Effector memory CD8-positive, alpha-beta T cell (primary cell): ENCODE results near the gene OR10AG1.

ENCODE experiments used
- ATAC-seq: fragments of 150-1000 bp; cut with Tn5 transposase; replicated peaks from 2 replicates; pipeline ENCODE4 v1.10.0; 2021; ENCODE audit warnings: mild to moderate bottlenecking, moderate library complexity
- DNase-seq, 3 experiments: peaks; one replicate each; pipeline ENCODE4 v3.0.0; 2021
- H3K27ac Mint-ChIP-seq, 2 donors: one replicate each; pipeline ENCODE4 v1.8.0; 2022; ENCODE audit warnings: mild to moderate bottlenecking in 2 of 2, mixed read lengths in 2 of 2, moderate library complexity in 2 of 2
- H3K27me3 Mint-ChIP-seq, 2 donors: one replicate each; pipeline ENCODE4 v1.8.0; 2022; ENCODE audit warnings: mixed read lengths in 2 of 2
- H3K36me3 Mint-ChIP-seq: one replicate; pipeline ENCODE4 v1.8.0; 2022; ENCODE audit warnings: mild to moderate bottlenecking, moderate library complexity, mixed read lengths; ENCODE audit not compliant: insufficient read depth
- H3K4me1 Mint-ChIP-seq, 2 donors: one replicate each; pipeline ENCODE4 v1.8.0; 2022; ENCODE audit warnings: low read depth in 2 of 2, mixed read lengths in 2 of 2
- H3K4me3 Mint-ChIP-seq, 2 donors: one replicate each; pipeline ENCODE4 v1.8.0; 2022; ENCODE audit warnings: mild to moderate bottlenecking in 2 of 2, mixed read lengths in 2 of 2, moderate library complexity in 2 of 2
- H3K9me3 Mint-ChIP-seq, 2 donors: one replicate each; pipeline ENCODE4 v1.8.0; 2022; ENCODE audit warnings: mixed read lengths in 2 of 2
- total RNA-seq, 9 experiments: gene quantifications; one replicate each; lab custom pipeline; 2026; lab: John Stamatoyannopoulos, UW

The OR10AG1 gene
- total RNA-seq: 0 reads per million in 9 experiments

- ATAC-seq (no peak), DNase-seq (no peak)
- Mint-ChIP-seq H3K9me3 (peaks cover 14 to 37% of the 10 kb centered on the region in 2 donors), H3K4me1 (no peaks in the 10 kb centered on the region), H3K27ac (no peak within 1 kb of the TSS), H3K4me3 (no peak within 1 kb of the TSS), H3K27me3 (no peaks in the 10 kb centered on the region), H3K36me3 (no peaks in the 10 kb centered on the region)
These were observed at the start of gene OR10AG1 for GRCh38 chr11:55969845-55970244. TSS of gene OR10AG1 (minus strand) at chr11:55969945. CDS start at chr11:55969907, 38 bp downstream.

GRCh38 chr11:56013805-56014204 is 44.1 kb upstream of the OR10AG1 start:
- Mint-ChIP-seq H3K36me3 (no peaks in the 10 kb centered on the region), H3K4me1 (no peaks in the 10 kb centered on the region), H3K27me3 (no peaks in the 10 kb centered on the region), H3K27ac (no peak overlapping the region), H3K4me3 (no peak overlapping the region), H3K9me3 (peaks cover 13 to 16% of the 10 kb centered on the region in 2 donors)
- no peak for ATAC-seq
- no peak for DNase-seq

- no peaks in the 10 kb centered on the region for H3K4me1 Mint-ChIP-seq
- DNase-seq (no peak), ATAC-seq (no peak)
- peaks cover 10 to 16% of the 10 kb centered on the region in 2 donors for H3K9me3 Mint-ChIP-seq
- H3K27me3 Mint-ChIP-seq: no peaks in the 10 kb centered on the region
- no peaks in the 10 kb centered on the region for H3K36me3 Mint-ChIP-seq
- H3K4me3 Mint-ChIP-seq: no peak overlapping the region
- H3K27ac Mint-ChIP-seq: no peak overlapping the region
These were observed 41.0 kb upstream of the OR10AG1 start for GRCh38 chr11:56010716-56011115.

- Mint-ChIP-seq H3K36me3 (no peaks in the 10 kb centered on the region), H3K9me3 (peaks cover 6 to 13% of the 10 kb centered on the region in 2 donors), H3K4me3 (no peak within 1 kb of the TSS), H3K4me1 (no peaks in the 10 kb centered on the region), H3K27me3 (no peaks in the 10 kb centered on the region), H3K27ac (no peak within 1 kb of the TSS)
- DNase-seq (no peak), ATAC-seq (no peak)
These were observed 24.8 kb upstream of the OR10AG1 start, which contains the start of gene OR5F1 for GRCh38 chr11:55994525-55994924. TSS of gene OR5F1 (minus strand) at chr11:55994625. CDS start at chr11:55994625, 0 bp downstream.

- no peaks in the 10 kb centered on the region for H3K4me1 Mint-ChIP-seq
- H3K36me3 Mint-ChIP-seq: no peaks in the 10 kb centered on the region
- no peak overlapping the region for H3K27ac Mint-ChIP-seq
- ATAC-seq: no peak
- H3K9me3 Mint-ChIP-seq: peaks cover 14 to 37% of the 10 kb centered on the region in 2 donors
- DNase-seq: no peak
- no peaks in the 10 kb centered on the region for H3K27me3 Mint-ChIP-seq
- H3K4me3 Mint-ChIP-seq: no peak overlapping the region
These were observed 1.2 kb upstream of the OR10AG1 start for GRCh38 chr11:55970935-55971334.

DNA sequence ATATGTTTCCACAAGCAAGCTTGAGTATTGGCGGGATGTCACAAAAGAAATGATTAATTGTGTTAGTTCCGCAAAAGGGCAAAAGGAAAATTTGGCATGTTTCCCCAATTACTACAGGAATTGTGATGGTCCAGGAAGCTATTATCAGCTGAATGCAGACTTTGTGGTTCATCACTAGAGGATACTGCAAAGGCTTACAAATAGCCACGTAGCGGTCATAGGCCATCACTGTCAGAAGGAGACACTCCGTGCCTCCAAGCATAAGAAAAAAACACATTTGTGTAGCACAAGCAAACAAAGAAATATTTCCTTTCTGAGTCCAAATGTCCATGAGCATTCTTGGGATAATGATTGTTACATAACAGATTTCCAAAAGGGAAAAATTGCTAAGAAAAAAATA is 1.8 kb downstream of the OR10AG1 start:
- Mint-ChIP-seq H3K9me3 (peaks cover 14 to 31% of the 10 kb centered on the region in 2 donors), H3K27me3 (no peaks in the 10 kb centered on the region), H3K4me3 (no peak overlapping the region), H3K36me3 (no peaks in the 10 kb centered on the region), H3K27ac (no peak overlapping the region), H3K4me1 (no peaks in the 10 kb centered on the region)
- no peak for DNase-seq
- no peak for ATAC-seq

DNA sequence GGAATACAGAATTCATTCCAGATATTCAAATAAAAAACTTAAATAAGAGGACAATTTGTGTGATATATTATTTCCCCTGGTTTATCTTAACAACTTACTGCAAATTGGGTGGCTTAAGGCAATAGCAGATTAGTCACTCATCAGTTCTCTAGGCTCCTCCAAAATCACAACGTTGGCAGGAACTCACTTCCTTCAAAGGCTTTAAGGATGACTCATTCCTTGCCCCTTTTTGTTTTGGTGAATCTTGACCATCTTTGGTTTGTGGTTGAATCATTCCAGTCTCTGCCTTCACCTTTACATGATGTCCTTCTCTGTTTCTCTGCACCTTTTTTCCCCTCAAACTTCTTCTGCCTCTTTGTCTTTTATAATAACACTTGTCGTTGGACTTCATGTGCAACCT is 3.4 kb downstream of the OR10AG1 start:
- H3K27me3 Mint-ChIP-seq: no peaks in the 10 kb centered on the region

GRCh38 chr11:55956521-55956920 is 13.2 kb downstream of the OR10AG1 start:
- no peaks in the 10 kb centered on the region for H3K27me3 Mint-ChIP-seq
- no peaks in the 10 kb centered on the region for H3K4me1 Mint-ChIP-seq
- H3K9me3 Mint-ChIP-seq: peaks cover 6 to 13% of the 10 kb centered on the region in 2 donors
- DNase-seq: no peak
- H3K4me3 Mint-ChIP-seq: no peak overlapping the region
- no peak for ATAC-seq
- H3K36me3 Mint-ChIP-seq: no peaks in the 10 kb centered on the region
- H3K27ac Mint-ChIP-seq: no peak overlapping the region

More for the DNA sequence above, 3.4 kb downstream of the OR10AG1 start:
- H3K27ac Mint-ChIP-seq: no peak overlapping the region
- H3K9me3 Mint-ChIP-seq: peaks cover 10 to 19% of the 10 kb centered on the region in 2 donors
- peaks cover 2% of the 10 kb centered on the region for H3K36me3 Mint-ChIP-seq
- no peaks in the 10 kb centered on the region for H3K4me1 Mint-ChIP-seq
- ATAC-seq (no peak), DNase-seq (no peak)
- no peak overlapping the region for H3K4me3 Mint-ChIP-seq

DNA sequence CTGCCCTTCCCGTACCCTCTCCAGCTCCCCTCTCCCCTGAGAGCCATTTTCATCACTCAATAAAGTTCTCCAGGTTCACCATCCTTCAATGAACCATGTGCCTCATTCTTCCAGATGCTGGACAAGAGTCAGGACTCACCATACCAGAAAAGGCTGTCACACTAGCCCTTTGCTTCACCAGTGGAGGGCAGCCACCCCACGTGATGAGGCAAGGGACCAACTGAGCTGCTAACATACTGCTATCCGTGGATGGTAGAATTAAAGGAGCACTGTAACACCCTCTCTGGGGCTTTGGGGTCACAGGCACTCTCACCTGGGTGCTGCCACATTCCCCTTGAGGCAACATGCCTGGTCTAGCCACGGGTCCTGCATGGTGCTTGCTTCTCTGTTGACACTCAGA is 20.4 kb downstream of the OR10AG1 start:
- H3K4me1 Mint-ChIP-seq: no peaks in the 10 kb centered on the region
- no peaks in the 10 kb centered on the region for H3K27me3 Mint-ChIP-seq
- H3K9me3 Mint-ChIP-seq: peaks cover 6% of the 10 kb centered on the region in 2 donors
- ATAC-seq: no peak
- no peak for DNase-seq
- H3K4me3 Mint-ChIP-seq: no peak overlapping the region
- no peaks in the 10 kb centered on the region for H3K36me3 Mint-ChIP-seq
- H3K27ac Mint-ChIP-seq: no peak overlapping the region

DNA sequence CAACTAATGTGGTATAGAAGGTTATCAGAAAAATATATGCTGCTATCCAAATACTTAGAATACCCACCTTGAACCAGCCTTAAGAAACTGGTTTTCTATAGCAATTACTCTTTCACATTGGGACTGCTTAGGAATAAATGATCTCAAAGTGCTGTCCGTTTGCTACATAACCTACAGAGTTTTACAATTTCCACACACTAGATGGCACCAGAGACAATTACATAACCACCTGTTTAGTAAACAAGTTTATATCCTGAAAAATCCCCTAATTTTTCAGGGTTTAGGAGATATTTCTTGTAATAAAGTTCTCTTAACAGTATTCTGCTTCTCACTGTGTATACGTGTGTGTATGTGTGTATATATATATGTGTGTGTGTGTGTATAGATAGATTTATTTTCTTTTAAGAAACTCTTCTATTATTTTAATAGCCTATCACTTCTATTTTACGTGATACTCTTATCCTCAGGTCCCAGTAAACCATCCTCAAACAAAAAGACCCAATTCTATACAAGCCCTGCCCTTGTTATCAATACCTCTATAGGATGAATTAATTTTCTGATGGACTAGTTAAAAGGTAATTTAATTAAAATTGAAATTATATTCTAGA is 26.9 kb downstream of the OR10AG1 start:
- no peaks in the 10 kb centered on the region for H3K4me1 Mint-ChIP-seq
- DNase-seq (no peak), ATAC-seq (no peak)
- H3K27me3 Mint-ChIP-seq: no peaks in the 10 kb centered on the region
- H3K4me3 Mint-ChIP-seq: no peak overlapping the region
- no peaks in the 10 kb centered on the region for H3K36me3 Mint-ChIP-seq
- no peaks in the 10 kb centered on the region for H3K9me3 Mint-ChIP-seq
- no peak overlapping the region for H3K27ac Mint-ChIP-seq

- ATAC-seq (no peak), DNase-seq (no peak)
- Mint-ChIP-seq H3K36me3 (no peaks in the 10 kb centered on the region), H3K4me1 (no peaks in the 10 kb centered on the region), H3K27me3 (no peaks in the 10 kb centered on the region), H3K4me3 (no peak within 1 kb of the TSS), H3K9me3 (peaks cover 2 to 9% of the 10 kb centered on the region in 2 donors), H3K27ac (no peak within 1 kb of the TSS)
These were observed 33.4 kb downstream of the OR10AG1 start, which contains the start of gene OR5I1 for GRCh38 chr11:55936300-55936699. TSS of gene OR5I1 (minus strand) at chr11:55936400. CDS start at chr11:55936400, 0 bp downstream.

GRCh38 chr11:55920537-55920936 is 49.2 kb downstream of the OR10AG1 start:
- H3K4me1 Mint-ChIP-seq: no peaks in the 10 kb centered on the region
- H3K27ac Mint-ChIP-seq: no peak overlapping the region
- H3K27me3 Mint-ChIP-seq: no peaks in the 10 kb centered on the region
- no peak for DNase-seq
- H3K36me3 Mint-ChIP-seq: no peaks in the 10 kb centered on the region
- H3K4me3 Mint-ChIP-seq: no peak overlapping the region
- no peak for ATAC-seq
- peaks cover 0 to 6% of the 10 kb centered on the region in 2 donors for H3K9me3 Mint-ChIP-seq
